ENCODE results near the gene RIT2. TPM values are rescaled to one million over a fixed set of nuclear protein-coding genes. Genes with fewer than 3 reads are reported as not detected.

RIT2 gene
- total and polyA plus RNA-seq, 2 of the 4 experiments (the other 2 are of a cell fraction), result not detected

- Histone ChIP-seq H2BK5ac (ENCODE audit: low read depth, low read length, poor library complexity, severe bottlenecking) (no peak overlapping the region), H3K4ac (ENCODE audit: low read depth, low read length) (no peak overlapping the region), H2AFZ (replicated peaks; ENCODE audit: low read length, poor library complexity) (no peak overlapping the region), H4K8ac (ENCODE audit: low read depth in 2 of 2, low read length in 2 of 2) (no peak overlapping the region), H3K9ac (ENCODE audit: low read depth, low read length) (no peak overlapping the region), H3K36me3 (ENCODE audit: control insufficient read depth, insufficient read depth, low read length) (no peaks in the 10 kb centered on the region), H3K4me2 (ENCODE audit: low read depth, low read length) (no peak overlapping the region), H3K27me3 (ENCODE audit: control insufficient read depth, insufficient read depth, low read length) (no peaks in the 10 kb centered on the region), H3K9me3 (ENCODE audit: control insufficient read depth, insufficient read depth, low read length) (peaks cover 7% of the 10 kb centered on the region), H2BK20ac (ENCODE audit: low read depth, low read length) (no peak overlapping the region), H3K18ac (ENCODE audit: low read depth, low read length) (no peak overlapping the region), H2BK15ac (ENCODE audit: low read depth, low read length) (no peak overlapping the region), H4K20me1 (ENCODE audit: insufficient read depth, low read length) (no peaks in the 10 kb centered on the region), H3K9me1 (ENCODE audit: insufficient read depth, low read length) (no peaks in the 10 kb centered on the region), H4K5ac (ENCODE audit: low read depth, low read length) (no peak overlapping the region), H3K4me1 (ENCODE audit: control insufficient read depth, insufficient read depth, low read length) (no peaks in the 10 kb centered on the region), H2AK5ac (ENCODE audit: low read depth, low read length) (no peak overlapping the region), H3K79me1 (ENCODE audit: low read depth in 1 of 2, low read length in 2 of 2) (no peaks in the 10 kb centered on the region), H3K23ac (ENCODE audit: low read depth, low read length) (no peak overlapping the region), H3K56ac (ENCODE audit: extremely low read depth, insufficient read depth, low read length) (no peak overlapping the region), H2AK9ac (replicated peaks; ENCODE audit: low read depth, low read length, poor library complexity) (no peak overlapping the region), H4K91ac (ENCODE audit: insufficient read depth, low read depth, low read length) (no peak overlapping the region), H3K27ac (ENCODE audit: insufficient read depth, low read length) (no peak overlapping the region), H2BK120ac (ENCODE audit: low read depth, low read length) (no peak overlapping the region), H3K4me3 (ENCODE audit: insufficient read depth, low read depth, low read length) (no peak overlapping the region), H3K14ac (replicated peaks; ENCODE audit: low read depth, low read length) (no peak overlapping the region)
- intact Hi-C loops (cut with micrococcal nuclease), result no loop called here
- TF ChIP-seq CTCF (conservative IDR thresholded peaks at IDR 0.05; ENCODE audit: low read depth, low read length) (no peak), RFX5 (IDR thresholded peaks at IDR 0.05; ENCODE audit: low read depth, low read length) (no peak)
- ATAC-seq (ENCODE audit: low read depth), result no peak
- in situ Hi-C loops (cut with MboI; ENCODE audit: low sequenced_read_pairs), result no loop called here
- peak; percentile 43 for DNase-seq
- BruUV-seq (replicated peaks), result no TSS peak
- ChIA-PET POLR2A (ENCODE audit: unreplicated experiment) (no interaction called here), CTCF (interaction anchor here (0.6 kb wide), 1 partner anchor 1109 kb away, joined by 4 read pairs; no protein-coding TSS in a partner anchor)
- dilution Hi-C loops (cut with HindIII; ENCODE audit: low sequenced_read_pairs, unreplicated experiment), result no loop called here
- no CpG with 5 or more reads among the region's 1 CpG for WGBS, 2 experiments (ENCODE audit: extremely low coverage in 2 of 2, insufficient read length in 1 of 2)
These were observed 46.0 kb upstream of the RIT2 start for GRCh38 chr18:43161528-43161927.
